AG09309 (cell line): ENCODE measurements around the gene SSTR5.
"Not testable (repeated sequence)": the region's sequence is repeated elsewhere in the genome, so short reads cannot be mapped to it uniquely, and the experiment has no call there.

Experiments
- DNase-seq: peaks from one replicate; pipeline ENCODE4 v3.0.0-alpha.2; 2010; ENCODE audit warnings: low read depth
- H3K4me3 ChIP-seq: 2 replicates; pipeline ENCODE4 v1.5.1; 2011; ENCODE audit warnings: mild to moderate bottlenecking, low read depth, low read length, moderate library complexity; ENCODE audit not compliant: control insufficient read depth
- TF ChIP-seq, protein P1 (sequence below): IDR thresholded peaks from 2 replicates; pipeline ENCODE4 v1.5.1; 2011; ENCODE audit warnings: mild to moderate bottlenecking, low read depth, low read length, inconsistent platforms; ENCODE audit not compliant: insufficient read depth, control insufficient read depth; ENCODE audit errors: missing control alignments

The SSTR5 gene

DNA sequence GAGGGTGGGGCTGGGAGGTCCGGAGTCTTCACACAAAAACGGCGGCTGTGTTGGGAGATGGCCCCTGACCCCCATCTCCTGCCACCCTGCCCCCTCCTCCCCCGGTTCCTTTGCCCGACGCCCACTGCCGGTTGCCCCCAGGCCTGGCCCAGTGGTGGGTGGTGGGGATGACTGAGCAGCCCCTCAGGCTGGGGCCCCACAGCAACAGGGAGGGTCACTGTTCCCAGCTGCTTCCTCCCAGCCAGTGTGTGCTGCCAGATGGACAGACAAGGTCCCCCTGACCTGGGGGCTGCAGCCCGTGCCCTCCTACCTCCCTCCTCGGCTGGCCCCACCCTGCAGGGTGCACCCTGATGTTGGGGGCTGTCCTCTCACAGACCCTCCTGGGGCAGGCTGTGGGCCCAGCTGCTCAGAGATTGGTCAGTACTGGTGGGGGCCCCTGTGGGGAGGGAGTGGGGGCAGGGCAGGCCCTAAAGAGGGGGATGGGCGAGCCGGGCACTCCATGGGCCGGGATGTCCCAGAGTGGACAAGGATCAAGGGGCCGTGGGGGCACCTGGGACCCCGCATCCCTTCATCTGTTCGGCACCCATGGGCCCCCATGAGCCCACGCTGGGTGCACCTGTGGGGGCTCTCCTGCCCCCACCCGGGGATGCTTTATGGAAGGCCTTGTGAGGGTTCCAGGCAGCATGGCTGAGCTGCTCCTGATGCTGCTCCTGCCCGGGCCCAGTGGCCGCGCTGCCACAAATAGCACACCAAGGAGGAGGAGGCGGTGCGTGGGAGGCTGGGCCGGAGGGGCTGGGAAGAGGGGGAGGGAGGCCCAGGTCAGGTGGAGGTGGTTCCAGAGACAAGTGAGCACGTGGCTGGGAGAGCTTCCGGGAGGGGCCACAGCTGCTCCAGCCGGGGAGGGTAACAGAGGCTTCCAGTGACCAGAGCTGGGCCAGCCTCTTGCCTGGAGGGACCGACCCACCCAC is 18.4 kb downstream of the SSTR5 start:
- no peak overlapping the region for H3K4me3 ChIP-seq
- DNase-seq = no peak

DNA sequence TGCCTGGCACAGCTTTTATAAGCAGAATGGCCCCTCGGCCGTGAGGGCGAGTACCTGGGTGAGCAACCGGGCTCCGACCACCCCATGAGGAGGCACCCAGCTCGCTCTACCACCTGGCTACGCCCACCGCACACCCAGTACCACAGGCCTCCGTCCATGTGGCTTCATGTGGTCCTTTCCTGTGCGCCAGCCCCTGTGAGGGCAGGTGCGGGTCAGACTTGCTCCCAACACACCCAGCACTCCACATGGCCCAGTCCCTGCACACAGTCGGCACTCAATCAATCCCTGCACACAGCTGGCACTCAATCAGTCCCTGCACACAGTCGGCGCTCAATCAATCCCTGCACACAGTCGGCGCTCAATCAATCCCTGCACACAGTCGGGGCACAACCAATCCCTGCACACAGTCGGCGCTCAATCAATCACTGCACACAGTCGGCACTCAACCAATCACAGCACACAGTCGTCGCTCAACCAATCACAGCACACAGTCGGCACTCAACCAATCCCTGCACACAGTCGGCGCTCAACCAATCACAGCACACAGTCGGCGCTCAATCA is 19.5 kb downstream of the SSTR5 start:
- no peak overlapping the region for H3K4me3 ChIP-seq
- TF ChIP-seq, protein P1, sequence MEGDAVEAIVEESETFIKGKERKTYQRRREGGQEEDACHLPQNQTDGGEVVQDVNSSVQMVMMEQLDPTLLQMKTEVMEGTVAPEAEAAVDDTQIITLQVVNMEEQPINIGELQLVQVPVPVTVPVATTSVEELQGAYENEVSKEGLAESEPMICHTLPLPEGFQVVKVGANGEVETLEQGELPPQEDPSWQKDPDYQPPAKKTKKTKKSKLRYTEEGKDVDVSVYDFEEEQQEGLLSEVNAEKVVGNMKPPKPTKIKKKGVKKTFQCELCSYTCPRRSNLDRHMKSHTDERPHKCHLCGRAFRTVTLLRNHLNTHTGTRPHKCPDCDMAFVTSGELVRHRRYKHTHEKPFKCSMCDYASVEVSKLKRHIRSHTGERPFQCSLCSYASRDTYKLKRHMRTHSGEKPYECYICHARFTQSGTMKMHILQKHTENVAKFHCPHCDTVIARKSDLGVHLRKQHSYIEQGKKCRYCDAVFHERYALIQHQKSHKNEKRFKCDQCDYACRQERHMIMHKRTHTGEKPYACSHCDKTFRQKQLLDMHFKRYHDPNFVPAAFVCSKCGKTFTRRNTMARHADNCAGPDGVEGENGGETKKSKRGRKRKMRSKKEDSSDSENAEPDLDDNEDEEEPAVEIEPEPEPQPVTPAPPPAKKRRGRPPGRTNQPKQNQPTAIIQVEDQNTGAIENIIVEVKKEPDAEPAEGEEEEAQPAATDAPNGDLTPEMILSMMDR = no peak
- DNase-seq = no peak

More for the DNA sequence above, 18.4 kb downstream of the SSTR5 start:
- TF ChIP-seq, protein P1 = no peak

DNA sequence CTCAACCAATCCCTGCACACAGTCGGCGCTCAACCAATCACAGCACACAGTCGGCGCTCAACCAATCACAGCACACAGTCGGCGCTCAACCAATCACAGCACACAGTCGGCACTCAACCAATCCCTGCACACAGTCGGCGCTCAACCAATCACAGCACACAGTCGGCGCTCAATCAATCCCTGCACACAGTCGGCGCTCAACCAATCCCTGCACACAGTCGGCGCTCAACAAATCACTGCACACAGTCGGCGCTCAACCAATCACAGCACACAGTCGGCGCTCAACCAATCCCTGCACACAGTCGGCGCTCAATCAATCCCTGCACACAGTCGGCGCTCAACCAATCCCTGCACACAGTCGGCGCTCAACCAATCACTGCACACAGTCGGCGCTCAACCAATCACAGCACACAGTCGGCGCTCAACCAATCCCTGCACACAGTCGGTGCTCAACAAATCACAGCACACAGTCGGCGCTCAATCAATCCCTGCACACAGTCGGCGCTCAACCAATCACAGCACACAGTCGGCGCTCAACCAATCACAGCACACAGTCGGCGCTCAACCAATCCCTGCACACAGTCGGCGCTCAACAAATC is 20.2 kb downstream of the SSTR5 start:
- not testable (repeated sequence) for H3K4me3 ChIP-seq, DNase-seq

DNA sequence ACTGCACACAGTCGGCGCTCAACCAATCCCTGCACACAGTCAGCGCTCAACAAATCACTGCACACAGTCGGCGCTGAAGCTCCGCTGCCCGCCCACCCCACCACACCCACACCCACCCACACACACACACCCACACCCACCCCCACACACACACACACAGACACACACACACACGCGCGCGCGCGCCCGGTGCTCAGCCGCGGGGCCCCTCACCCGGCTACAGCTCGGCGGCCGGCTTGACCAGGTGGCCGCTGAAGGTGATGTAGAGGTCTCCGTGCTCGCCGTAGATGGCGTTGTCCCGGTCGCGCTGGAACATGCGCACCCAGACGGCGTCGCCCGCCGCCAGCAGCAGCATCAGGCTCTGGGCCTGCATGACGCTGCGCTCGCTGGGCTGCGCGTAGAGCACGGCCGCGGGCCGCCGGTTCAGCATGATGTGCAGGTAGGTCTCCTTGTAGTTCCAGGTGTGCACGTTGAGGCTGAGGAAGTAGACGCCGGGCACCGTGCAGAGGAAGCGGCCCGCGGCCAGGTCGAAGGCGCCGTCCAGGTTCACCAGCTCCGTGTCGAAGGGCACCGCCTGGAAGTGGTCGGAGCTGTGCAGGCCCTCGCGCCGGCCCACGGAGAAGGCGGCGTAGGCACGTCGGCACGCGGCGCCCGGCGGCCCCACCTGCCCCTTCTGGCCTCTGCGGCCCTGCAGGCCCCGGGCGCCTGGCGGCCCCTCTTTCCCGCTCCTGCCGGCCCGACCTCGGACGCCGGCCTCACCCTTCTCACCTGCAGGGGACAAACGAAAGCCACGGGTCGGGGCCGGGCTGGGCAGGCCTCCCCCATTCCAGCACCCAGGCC is 21.0 kb downstream of the SSTR5 start:
- no peak for DNase-seq
- TF ChIP-seq, protein P1 = no peak
- H3K4me3 ChIP-seq = no peak overlapping the region

DNA sequence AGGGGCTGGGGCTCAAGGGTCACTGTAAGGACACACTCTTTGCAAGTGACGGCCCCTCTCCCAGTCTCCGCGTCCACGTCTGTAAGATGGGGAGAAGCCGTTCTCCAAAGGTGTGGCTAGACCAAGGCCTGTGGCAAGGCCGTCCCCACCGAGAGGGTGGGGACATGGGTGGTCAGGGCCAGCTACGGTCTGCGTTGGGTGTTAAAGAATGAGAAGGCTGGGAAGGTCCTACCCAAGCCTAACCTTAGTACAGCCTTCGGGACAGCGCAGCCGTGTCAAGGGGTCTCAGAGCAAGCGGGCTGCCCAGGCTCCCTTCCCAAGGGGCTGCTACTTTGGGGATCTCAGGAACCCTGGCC is 21.6 kb downstream of the SSTR5 start:
- no peak for DNase-seq

DNA sequence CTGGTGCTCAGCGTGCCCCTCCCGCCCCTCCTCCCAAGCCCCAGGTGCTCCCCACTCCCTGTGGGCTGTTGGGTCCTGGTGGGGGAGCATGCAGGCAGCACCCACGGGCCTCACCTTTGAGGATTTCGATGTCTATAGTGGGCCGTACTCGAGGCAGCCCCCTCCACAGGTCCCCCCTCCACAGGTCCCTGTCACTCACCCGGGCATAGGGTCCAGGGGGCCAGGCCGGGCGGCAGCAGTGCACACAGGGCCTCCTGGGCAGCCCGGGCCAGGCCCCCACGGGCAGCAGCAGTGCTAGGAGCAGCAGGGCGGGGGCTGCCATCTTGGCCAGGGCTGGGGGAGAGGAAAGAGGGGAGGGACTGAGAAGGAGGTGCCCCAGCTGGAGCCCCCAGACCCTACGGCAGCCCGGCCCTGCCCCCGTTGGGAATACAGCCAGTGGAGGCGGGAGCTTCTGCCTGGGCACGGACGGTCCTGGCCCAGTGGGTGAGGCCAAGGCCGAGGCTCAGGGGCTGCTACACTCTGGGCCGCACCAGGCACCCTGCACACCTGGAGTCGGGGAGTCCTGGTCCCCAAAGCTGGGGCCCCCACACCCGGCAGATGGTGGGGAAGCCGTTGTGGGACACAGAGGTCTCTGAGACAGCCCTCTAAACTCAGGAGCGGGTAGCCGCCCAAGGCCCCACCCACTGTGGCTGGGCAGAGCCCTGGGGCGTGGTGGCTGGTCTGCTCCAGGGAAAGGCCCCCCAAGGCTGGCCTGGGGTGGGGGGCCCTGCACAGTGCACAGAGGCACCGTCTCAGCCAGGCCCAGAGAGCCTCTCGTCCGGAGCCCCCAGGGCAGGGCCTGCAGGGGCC is 22.3 kb downstream of the SSTR5 start:
- TF ChIP-seq, protein P1 = no peak
- no peak for DNase-seq
- H3K4me3 ChIP-seq = no peak overlapping the region

More for the DNA sequence above, 21.6 kb downstream of the SSTR5 start:
- H3K4me3 ChIP-seq = no peak overlapping the region
- TF ChIP-seq, protein P1 = no peak
